GM12891 (cell line): ENCODE measurements around the gene PLA2G2D.

Experiments
- POLR2A ChIP-seq: IDR thresholded peaks from 2 replicates; pipeline ENCODE4 v1.6.1; 2011; ENCODE audit warnings: low read depth, low read length, control low read depth
- POLR2AphosphoS5 ChIP-seq: IDR thresholded peaks from 2 replicates; pipeline ENCODE4 v1.6.1; 2011; ENCODE audit warnings: low read depth, low read length, control low read depth
- POU2F2 ChIP-seq: IDR thresholded peaks from 2 replicates; pipeline ENCODE4 v1.6.1; 2011; ENCODE audit warnings: low read depth, mild to moderate bottlenecking, control low read depth, low read length, moderate library complexity
- SPI1 ChIP-seq: IDR thresholded peaks from 2 replicates; pipeline ENCODE4 v1.6.1; 2011; ENCODE audit warnings: low read depth, low read length, control low read depth
- TAF1 ChIP-seq: IDR thresholded peaks from 2 replicates; pipeline ENCODE4 v1.6.1; 2011; ENCODE audit warnings: low read depth, low read length, control low read depth

- no peak for TF ChIP-seq POLR2A
- no peak for TF ChIP-seq POLR2AphosphoS5
- TF ChIP-seq TAF1 = no peak
- TF ChIP-seq SPI1 = no peak
- no peak for TF ChIP-seq POU2F2
These were observed 28.7 kb upstream of the PLA2G2D start for GRCh38 chr1:20147846-20148570.
